Endodermal cell (in vitro differentiated cells): Measurements from ENCODE around the gene RNLS. TPM values are rescaled to one million over a fixed set of nuclear protein-coding genes. Genes with fewer than 3 reads are reported as not detected.

Experiments used
- DNase-seq: peaks from one replicate; pipeline ENCODE4 v3.0.0-alpha.2; 2017
- H3K27ac ChIP-seq: 2 replicates; pipeline ENCODE4 v1.5.1; 2013; ENCODE audit warnings: mild to moderate bottlenecking, low read depth, low read length, moderate library complexity
- H3K27me3 ChIP-seq: 2 replicates; pipeline ENCODE4 v1.6.1; 2013; ENCODE audit warnings: mild to moderate bottlenecking, low read length, moderate library complexity; ENCODE audit not compliant: insufficient read depth, control insufficient read depth, poor library complexity, severe bottlenecking
- H3K36me3 ChIP-seq: 2 replicates; pipeline ENCODE4 v1.7.0; 2013; ENCODE audit warnings: mild to moderate bottlenecking, low read length, moderate library complexity; ENCODE audit not compliant: control insufficient read depth, insufficient read depth
- H3K4me1 ChIP-seq: one replicate; pipeline ENCODE4 v1.7.0; 2013; ENCODE audit warnings: low read length; ENCODE audit not compliant: control insufficient read depth, insufficient read depth
- H3K4me3 ChIP-seq: 2 replicates; pipeline ENCODE4 v1.5.1; 2013; ENCODE audit warnings: mild to moderate bottlenecking, low read length, moderate library complexity
- H3K9ac ChIP-seq: 2 replicates; pipeline ENCODE4 v1.6.1; 2013; ENCODE audit warnings: mild to moderate bottlenecking, low read length, moderate library complexity; ENCODE audit not compliant: poor library complexity, severe bottlenecking; ENCODE audit errors: extremely low read depth
- H3K9me3 ChIP-seq: 2 replicates; pipeline ENCODE4 v1.6.1; 2013; ENCODE audit warnings: mild to moderate bottlenecking, low read length, moderate library complexity; ENCODE audit not compliant: control insufficient read depth
- H3K27ac Mint-ChIP-seq: 2 replicates; pipeline ENCODE4 v1.8.0; 2020; ENCODE audit warnings: mixed read lengths
- H3K27me3 Mint-ChIP-seq: 2 replicates; pipeline ENCODE4 v1.8.0; 2021; ENCODE audit warnings: mild to moderate bottlenecking, mixed read lengths; ENCODE audit not compliant: insufficient read depth
- H3K36me3 Mint-ChIP-seq: 2 replicates; pipeline ENCODE4 v1.8.0; 2020; ENCODE audit warnings: low read depth, mixed read lengths
- H3K4me1 Mint-ChIP-seq: 2 replicates; pipeline ENCODE4 v1.8.0; 2020; ENCODE audit warnings: mixed read lengths
- H3K4me3 Mint-ChIP-seq: 2 replicates; pipeline ENCODE4 v1.8.0; 2020; ENCODE audit warnings: mild to moderate bottlenecking, moderate library complexity, mixed read lengths
- H3K9me3 Mint-ChIP-seq: 2 replicates; pipeline ENCODE4 v1.8.0; 2020; ENCODE audit warnings: mild to moderate bottlenecking, mixed read lengths
- CTCF ChIP-seq: fragments of 200-600 bp; sonication (generic); conservative IDR thresholded peaks from 2 replicates; pipeline ENCODE4 v1.5.0; 2021; ENCODE audit warnings: antibody characterized with exemption, mild to moderate bottlenecking
- WGBS, 2 experiments: methylation state at CpG; one replicate each; pipeline versions ENCODE4 v1.1.5 to v1.1.7; 2013; ENCODE audit warnings: missing lambda C conversion rate in 2 of 2, mixed read lengths in 1 of 2; ENCODE audit not compliant: insufficient coverage in 1 of 2, insufficient read length in 1 of 2; 5-methylcytosine and 5-hydroxymethylcytosine counted together
- total RNA-seq, 2 donors: library from RNA; stranded (reverse); fragmentation: NEBNext Ultra II Directional in 1 of 2; extraction: Animal tissue kit (Norgen Biotek cat#: 25700) in 1 of 2; gene quantifications; 2 replicates in 1 of 2; 3 replicates in 1 of 2; pipeline ENCODE4 v1.2.1, GENCODE V29; 2021

RNLS gene
- total RNA-seq, 2 donors from 2014 or later, result 10.1 to 12.3 TPM

DNA sequence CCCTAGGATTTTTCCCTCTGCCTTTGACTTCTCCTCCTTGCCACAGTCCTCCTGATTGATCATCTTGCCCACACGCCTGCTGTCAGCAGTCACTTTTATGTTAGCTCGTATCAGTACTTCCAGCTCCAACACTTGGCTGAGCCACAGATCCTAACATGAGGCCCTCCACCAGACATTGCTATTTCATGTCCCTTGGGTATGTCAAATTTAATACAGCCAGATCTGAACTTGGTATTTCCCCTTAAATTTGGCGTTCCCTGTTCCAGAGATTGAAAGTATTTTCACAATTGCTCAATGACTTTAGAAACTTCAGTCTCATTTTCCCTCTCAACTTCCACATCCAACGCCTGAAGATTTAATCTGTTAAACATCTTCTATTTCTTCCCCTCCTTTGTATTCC, 140.4 kb downstream of the RNLS start:
- Histone ChIP-seq H3K9me3 (peaks cover 10% of the 10 kb centered on the region), H3K27ac (no peak overlapping the region), H3K4me3 (no peak overlapping the region), H3K27me3 (no peaks in the 10 kb centered on the region), H3K4me1 (no peaks in the 10 kb centered on the region), H3K36me3 (no peaks in the 10 kb centered on the region), H3K9ac (no peak overlapping the region)
- no peak overlapping the region for H3K27ac Mint-ChIP-seq
- 66 to 72% methylated on average over 4 of the region's 4 CpGs for WGBS, 2 experiments
- no peak overlapping the region for H3K4me3 Mint-ChIP-seq
- H3K27me3 Mint-ChIP-seq, result peaks cover 34% of the 10 kb centered on the region
- DNase-seq, result no peak
- H3K4me1 Mint-ChIP-seq, result no peaks in the 10 kb centered on the region
- no peak for TF ChIP-seq CTCF
- peaks cover 39% of the 10 kb centered on the region for H3K9me3 Mint-ChIP-seq
- H3K36me3 Mint-ChIP-seq, result peaks cover 3% of the 10 kb centered on the region

DNA sequence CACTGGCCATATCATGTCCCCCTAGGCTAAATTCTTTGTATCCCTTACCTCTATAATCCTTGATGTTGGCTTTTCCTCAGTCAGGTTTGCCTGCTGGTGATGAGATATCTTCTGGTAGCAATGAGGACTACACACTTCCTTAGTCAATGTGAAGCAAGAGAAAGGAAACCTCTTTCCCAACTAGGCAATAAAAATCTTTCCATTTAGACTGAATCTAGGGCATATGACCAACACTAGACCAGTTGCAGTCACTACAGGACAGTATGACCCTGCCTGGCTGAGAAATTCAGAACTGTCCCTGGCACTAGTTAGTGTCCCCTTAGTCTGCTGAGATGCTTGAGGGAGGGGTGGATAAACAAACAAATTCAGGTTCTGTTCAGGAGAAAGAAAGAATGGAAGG, 142.6 kb downstream of the RNLS start:
- no peak overlapping the region for H3K4me3 Mint-ChIP-seq
- Histone ChIP-seq H3K9me3 (peaks cover 10% of the 10 kb centered on the region), H3K9ac (no peak overlapping the region), H3K36me3 (no peaks in the 10 kb centered on the region), H3K4me3 (no peak overlapping the region), H3K27me3 (no peaks in the 10 kb centered on the region), H3K4me1 (no peaks in the 10 kb centered on the region), H3K27ac (no peak overlapping the region)
- no peak for TF ChIP-seq CTCF
- no peaks in the 10 kb centered on the region for H3K4me1 Mint-ChIP-seq
- peaks cover 32% of the 10 kb centered on the region for H3K9me3 Mint-ChIP-seq
- peaks cover 16% of the 10 kb centered on the region for H3K27me3 Mint-ChIP-seq
- H3K27ac Mint-ChIP-seq, result no peak overlapping the region
- peaks cover 3% of the 10 kb centered on the region for H3K36me3 Mint-ChIP-seq
- DNase-seq, result no peak

DNA sequence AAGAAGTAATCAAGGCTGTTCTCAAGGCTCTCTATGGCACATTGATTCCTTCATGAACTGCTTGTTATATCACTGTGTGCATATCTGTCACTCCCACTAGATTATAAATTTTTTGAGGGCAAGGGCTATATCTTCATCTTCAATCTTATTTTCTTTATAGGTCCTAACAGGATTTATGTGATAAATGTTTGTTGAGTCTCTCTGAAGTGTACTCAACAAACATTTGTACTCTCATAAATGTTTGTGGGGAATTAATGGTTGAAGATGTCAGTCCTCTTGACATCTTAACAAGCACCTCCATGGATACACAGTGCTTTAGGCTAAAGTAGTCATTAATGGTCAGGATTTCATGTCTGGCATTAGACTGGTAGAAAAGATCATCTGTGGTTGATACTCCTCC, 143.2 kb downstream of the RNLS start:
- H3K9me3 Mint-ChIP-seq, result peaks cover 27% of the 10 kb centered on the region
- peaks cover 3% of the 10 kb centered on the region for H3K36me3 Mint-ChIP-seq
- Histone ChIP-seq H3K36me3 (no peaks in the 10 kb centered on the region), H3K9me3 (peaks cover 10% of the 10 kb centered on the region), H3K4me1 (no peaks in the 10 kb centered on the region), H3K4me3 (no peak overlapping the region), H3K27ac (no peak overlapping the region), H3K9ac (no peak overlapping the region), H3K27me3 (no peaks in the 10 kb centered on the region)
- peaks cover 12% of the 10 kb centered on the region for H3K27me3 Mint-ChIP-seq
- H3K27ac Mint-ChIP-seq, result no peak overlapping the region
- DNase-seq, result no peak
- H3K4me1 Mint-ChIP-seq, result no peaks in the 10 kb centered on the region
- H3K4me3 Mint-ChIP-seq, result no peak overlapping the region
- no peak for TF ChIP-seq CTCF
